Lower lobe of right lung (tissue), 2 donors: Measurements from ENCODE around the gene PHLDB2. TPM values are rescaled to one million over a fixed set of nuclear protein-coding genes. Genes with fewer than 3 reads are reported as not detected.

Experiments
- ATAC-seq, 2 donors: fragments of 200-7000 bp; cut with Tn5 transposase; one replicate each; pipeline ENCODE4 v1.9.1; 2020 to 2022; ENCODE audit warnings: mild to moderate bottlenecking in 2 of 2, moderate library complexity in 2 of 2
- DNase-seq: peaks from one replicate; pipeline ENCODE4 v3.0.0-alpha.2; 2020
- H3K27ac ChIP-seq: fragments of 200-600 bp; one replicate; pipeline ENCODE4 v1.8.0; 2022
- H3K27me3 ChIP-seq: fragments of 200-600 bp; one replicate; pipeline ENCODE4 v1.8.0; 2022; ENCODE audit warnings: low read depth
- H3K36me3 ChIP-seq: fragments of 200-600 bp; one replicate; pipeline ENCODE4 v1.8.0; 2022; ENCODE audit warnings: mild to moderate bottlenecking
- H3K4me1 ChIP-seq: fragments of 200-600 bp; one replicate; pipeline ENCODE4 v1.8.0; 2022
- H3K4me3 ChIP-seq: fragments of 200-600 bp; one replicate; pipeline ENCODE4 v1.8.0; 2022; ENCODE audit warnings: mild to moderate bottlenecking
- H3K9me3 ChIP-seq: fragments of 200-600 bp; one replicate; pipeline ENCODE4 v1.8.0; 2022
- CTCF ChIP-seq: fragments of 200-600 bp; IDR thresholded peaks from one replicate; pipeline ENCODE4 v1.8.0; 2022; ENCODE audit warnings: antibody characterized with exemption, mild to moderate bottlenecking
- intact Hi-C: fragments of 100-400 bp; cut with DNase I; formaldehyde crosslinking; loops from one replicate; pipeline ENCODE4 v1.11.0; 2022
- total RNA-seq: library from RNA; stranded (reverse); fragmentation: NEBNext Ultra II Directional; extraction: Animal tissue kit (Norgen Biotek cat#: 25700); gene quantifications from one replicate; pipeline ENCODE4 v1.2.1, GENCODE V29; 2021
- donor health status: DM: no; HTN: yes; CAD: no; lungs with severe emphysema.

PHLDB2 gene
- total RNA-seq, 1 donor from 2014 or later: 33.6 TPM

GRCh38 chr3:111862974-111863373 lies 3.9 kb downstream of the PHLDB2 start:
- no peak for DNase-seq
- Histone ChIP-seq H3K36me3 (no peaks in the 10 kb centered on the region), H3K27ac (no peak overlapping the region), H3K4me3 (no peak overlapping the region), H3K9me3 (no peaks in the 10 kb centered on the region), H3K27me3 (no peaks in the 10 kb centered on the region), H3K4me1 (peaks cover 41% of the 10 kb centered on the region)
- intact Hi-C loops: no loop called here
- TF ChIP-seq CTCF: no peak
- no peak for ATAC-seq

- Histone ChIP-seq H3K27ac (peak overlapping the region; percentile 63), H3K9me3 (no peaks in the 10 kb centered on the region), H3K27me3 (no peaks in the 10 kb centered on the region), H3K4me3 (no peak overlapping the region), H3K36me3 (no peaks in the 10 kb centered on the region), H3K4me1 (peaks cover 37% of the 10 kb centered on the region)
- intact Hi-C loops: no loop called here
- ATAC-seq: no peak
- no peak for TF ChIP-seq CTCF
- no peak for DNase-seq
Measured at GRCh38 chr3:111863942-111864694, 5.1 kb downstream of the PHLDB2 start.

GRCh38 chr3:111864821-111865656 lies 6.0 kb downstream of the PHLDB2 start:
- DNase-seq: no peak
- Histone ChIP-seq H3K27me3 (no peaks in the 10 kb centered on the region), H3K27ac (peak overlapping the region; percentile 63), H3K9me3 (no peaks in the 10 kb centered on the region), H3K4me1 (peaks cover 42% of the 10 kb centered on the region), H3K36me3 (no peaks in the 10 kb centered on the region), H3K4me3 (no peak overlapping the region)
- no peak for TF ChIP-seq CTCF
- intact Hi-C loops: no loop called here
- peak; percentile 47 to 59 for ATAC-seq

DNA sequence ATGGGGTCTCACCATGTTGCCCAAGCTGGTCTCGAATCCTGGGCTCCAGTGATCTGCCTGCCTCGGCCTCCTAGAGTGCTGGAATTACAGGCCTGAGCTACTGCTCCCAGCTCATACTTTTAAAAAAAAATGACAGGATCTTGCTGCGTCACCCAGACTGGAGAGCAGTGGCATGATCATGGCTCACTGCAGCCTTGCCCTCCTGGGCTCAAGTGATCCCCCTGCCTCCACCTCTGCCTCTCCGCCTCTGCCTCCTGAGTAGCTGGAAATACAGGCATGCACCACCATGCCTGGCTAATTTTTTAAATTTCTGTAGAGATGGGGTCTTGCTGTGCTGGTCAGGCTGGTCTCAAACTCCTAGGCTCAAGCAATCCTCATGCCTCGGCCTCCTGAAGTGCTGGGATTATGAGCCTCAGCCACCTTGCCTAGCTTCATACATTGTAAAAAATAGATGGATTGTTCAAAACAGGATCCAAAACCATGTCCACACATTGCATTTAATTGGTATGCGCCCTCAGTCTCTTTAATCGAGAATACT lies 8.9 kb downstream of the PHLDB2 start:
- Histone ChIP-seq H3K9me3 (no peaks in the 10 kb centered on the region), H3K4me3 (no peak overlapping the region), H3K36me3 (no peaks in the 10 kb centered on the region), H3K27ac (no peak overlapping the region), H3K27me3 (no peaks in the 10 kb centered on the region), H3K4me1 (peaks cover 31% of the 10 kb centered on the region)
- no peak for ATAC-seq
- no peak for TF ChIP-seq CTCF
- no peak for DNase-seq
- intact Hi-C loops: no loop called here

DNA sequence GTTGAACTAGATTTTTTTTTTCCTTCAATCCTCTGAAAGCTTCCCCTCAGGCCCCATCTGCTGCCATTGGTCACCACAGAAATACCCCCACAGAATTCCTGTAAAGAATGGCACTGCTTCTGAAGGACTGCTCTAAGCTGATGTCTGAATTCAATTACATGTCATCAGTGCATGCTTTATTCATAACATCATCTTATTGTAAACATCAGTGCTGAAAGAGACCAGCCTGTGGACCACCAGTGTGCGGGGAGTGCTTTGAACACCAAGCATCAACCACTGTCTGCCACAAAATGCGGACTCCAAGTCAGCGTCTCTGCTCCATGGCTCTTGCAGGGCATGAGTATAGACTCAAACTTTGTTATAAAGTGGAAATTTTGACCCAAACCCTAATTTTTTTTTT lies 11.6 kb downstream of the PHLDB2 start:
- DNase-seq (no peak), ATAC-seq (no peak)
- intact Hi-C loops: no loop called here
- no peaks in the 10 kb centered on the region for H3K36me3 ChIP-seq
- H3K27ac ChIP-seq: no peak overlapping the region
- H3K9me3 ChIP-seq: no peaks in the 10 kb centered on the region
- peaks cover 15% of the 10 kb centered on the region for H3K4me1 ChIP-seq
- no peak for TF ChIP-seq CTCF
- H3K4me3 ChIP-seq: no peak overlapping the region
- no peaks in the 10 kb centered on the region for H3K27me3 ChIP-seq
